Stimulated activated CD8-positive, alpha-beta memory T cell treated with anti-CD3 and anti-CD28 coated beads, Interleukin-15, amount 100 ng/mL, for 4 hours (primary cell): ENCODE results near the gene TMEM120B.
A peak's percentile ranks its signal among the peaks of the same experiment; 100 is the strongest.

Source experiments
- DNase-seq, 2 donors: peaks; one replicate each; pipeline ENCODE4 v3.0.0-alpha.2; 2020; ENCODE audit warnings: low read depth in 2 of 2

The TMEM120B gene

DNA sequence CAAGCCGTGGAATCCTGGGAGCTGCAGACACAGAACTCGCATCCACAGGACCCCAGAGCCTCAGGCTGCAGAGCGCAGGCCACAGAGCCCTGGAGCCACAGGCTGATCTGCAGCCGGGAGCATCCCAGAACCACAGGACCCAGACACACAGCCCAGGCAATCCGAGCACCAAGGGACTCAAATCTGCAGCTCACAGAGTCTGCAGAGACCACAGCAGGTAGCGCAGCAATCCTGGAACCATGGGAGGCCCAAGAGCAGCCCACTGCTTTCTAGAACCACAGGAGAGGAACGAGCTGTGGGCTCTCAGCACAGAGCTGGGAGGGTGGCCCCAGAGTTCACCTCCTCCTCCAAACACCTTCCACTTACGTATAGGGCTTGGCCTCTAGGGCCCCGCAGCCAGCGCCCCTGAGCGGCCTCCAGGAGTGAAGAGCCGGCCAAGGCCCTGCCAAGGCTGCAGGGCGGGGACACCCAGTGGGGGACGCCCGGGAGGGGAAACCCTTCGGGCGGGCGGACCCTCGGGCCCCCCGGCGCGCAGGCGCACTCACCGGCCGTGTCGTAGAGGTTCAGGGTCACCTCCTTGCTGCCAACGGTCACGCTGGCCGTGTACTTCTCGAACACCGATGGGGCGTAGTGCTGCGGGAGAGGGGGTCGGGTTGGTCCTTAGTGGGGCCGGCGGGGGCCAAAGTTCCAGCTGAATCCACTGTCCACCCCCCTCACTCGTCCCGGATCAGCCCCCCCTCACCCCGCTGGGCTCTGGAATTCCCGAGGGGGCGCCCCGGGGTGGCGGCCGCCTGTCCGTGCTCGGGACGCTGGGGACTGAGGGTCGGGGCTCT is 80.3 kb downstream of the TMEM120B start:
- DNase-seq: no peak

DNA sequence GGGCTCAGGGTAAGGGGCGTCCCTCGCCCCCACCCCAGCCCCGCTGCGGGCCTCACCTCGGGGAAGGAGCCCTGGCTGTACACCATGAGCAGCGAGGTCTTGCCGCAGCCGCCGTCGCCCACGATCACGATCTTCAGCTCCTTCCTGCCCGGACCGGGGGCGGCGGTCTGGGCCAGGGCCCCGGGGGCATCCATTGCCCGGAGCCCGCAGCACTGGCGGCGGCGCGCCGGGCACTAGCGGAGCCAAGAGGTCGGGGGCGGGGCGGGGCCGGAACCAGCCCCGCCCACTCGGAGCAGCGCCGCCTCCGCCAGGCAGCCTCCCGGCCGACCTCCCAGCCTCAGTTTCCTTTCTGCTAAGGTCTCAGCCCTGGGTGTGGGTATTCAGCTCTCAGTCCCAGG is 80.9 kb downstream of the TMEM120B start, which contains the start of gene RHOF:
RHOF (minus strand) TSS at position 249 of the 398 bp plus-strand sequence; CDS start at position 194, 55 bp downstream.
- peak in 1 of 2 donors; percentile 58 for DNase-seq

DNA sequence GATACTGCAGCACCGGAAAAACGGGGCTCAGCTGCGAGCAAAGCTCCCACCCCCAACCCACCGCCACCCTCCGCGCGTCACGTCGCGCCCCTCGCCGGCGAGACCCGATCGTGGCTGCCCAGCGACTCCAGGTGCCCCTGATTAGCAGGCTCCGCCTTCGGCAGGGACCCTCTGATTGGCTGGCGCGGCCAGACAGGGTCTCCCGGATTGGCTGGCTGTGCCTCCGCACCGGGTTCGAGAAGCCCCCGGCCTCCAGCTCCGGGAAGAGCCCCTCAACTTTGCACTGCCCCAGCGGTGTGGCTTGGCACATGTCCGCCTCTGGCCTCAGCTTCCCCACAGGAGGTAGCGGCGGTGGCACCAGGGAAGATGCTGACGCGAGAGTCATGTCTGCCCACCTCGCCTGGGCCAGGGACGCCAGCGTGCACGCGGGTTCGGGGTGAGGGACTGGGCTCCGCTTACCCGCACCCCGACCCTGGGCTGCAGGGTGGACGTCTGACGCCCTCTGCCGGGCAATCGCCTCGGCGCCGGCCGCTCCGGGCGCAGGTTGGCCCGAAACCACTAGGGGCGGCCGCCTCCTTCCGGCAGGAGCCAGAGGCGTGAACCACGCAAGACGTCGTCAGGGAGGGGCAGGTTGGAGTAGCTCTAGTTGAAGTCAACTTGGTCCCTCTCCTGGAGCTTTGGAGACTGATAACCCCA is 81.4 kb downstream of the TMEM120B start:
- DNase-seq: peak; percentile 86 to 91

DNA sequence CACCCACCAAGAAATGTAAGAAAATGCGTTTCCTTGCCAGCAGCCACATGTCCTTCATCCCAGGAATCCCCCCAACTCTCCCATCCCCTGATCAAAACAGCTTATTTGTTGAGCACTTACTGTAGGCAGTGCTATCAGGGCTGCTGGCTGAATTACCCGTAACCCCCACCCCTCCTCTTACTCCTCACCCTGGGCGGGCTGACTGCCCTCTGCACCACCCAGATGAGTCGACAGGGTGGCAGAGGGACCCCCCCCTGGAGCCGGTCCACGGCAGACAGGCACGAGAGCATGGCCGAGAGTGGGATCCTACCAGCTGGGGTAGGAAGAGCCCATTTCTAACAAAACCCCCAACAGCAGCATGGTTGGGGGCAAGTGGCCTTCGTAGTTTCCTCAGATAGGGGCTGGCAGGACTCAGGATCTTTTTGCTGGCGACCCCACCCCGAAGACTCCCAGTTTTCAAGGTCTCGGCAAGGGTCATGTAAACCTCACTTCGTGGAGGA is 82.0 kb downstream of the TMEM120B start:
- DNase-seq: no peak

DNA sequence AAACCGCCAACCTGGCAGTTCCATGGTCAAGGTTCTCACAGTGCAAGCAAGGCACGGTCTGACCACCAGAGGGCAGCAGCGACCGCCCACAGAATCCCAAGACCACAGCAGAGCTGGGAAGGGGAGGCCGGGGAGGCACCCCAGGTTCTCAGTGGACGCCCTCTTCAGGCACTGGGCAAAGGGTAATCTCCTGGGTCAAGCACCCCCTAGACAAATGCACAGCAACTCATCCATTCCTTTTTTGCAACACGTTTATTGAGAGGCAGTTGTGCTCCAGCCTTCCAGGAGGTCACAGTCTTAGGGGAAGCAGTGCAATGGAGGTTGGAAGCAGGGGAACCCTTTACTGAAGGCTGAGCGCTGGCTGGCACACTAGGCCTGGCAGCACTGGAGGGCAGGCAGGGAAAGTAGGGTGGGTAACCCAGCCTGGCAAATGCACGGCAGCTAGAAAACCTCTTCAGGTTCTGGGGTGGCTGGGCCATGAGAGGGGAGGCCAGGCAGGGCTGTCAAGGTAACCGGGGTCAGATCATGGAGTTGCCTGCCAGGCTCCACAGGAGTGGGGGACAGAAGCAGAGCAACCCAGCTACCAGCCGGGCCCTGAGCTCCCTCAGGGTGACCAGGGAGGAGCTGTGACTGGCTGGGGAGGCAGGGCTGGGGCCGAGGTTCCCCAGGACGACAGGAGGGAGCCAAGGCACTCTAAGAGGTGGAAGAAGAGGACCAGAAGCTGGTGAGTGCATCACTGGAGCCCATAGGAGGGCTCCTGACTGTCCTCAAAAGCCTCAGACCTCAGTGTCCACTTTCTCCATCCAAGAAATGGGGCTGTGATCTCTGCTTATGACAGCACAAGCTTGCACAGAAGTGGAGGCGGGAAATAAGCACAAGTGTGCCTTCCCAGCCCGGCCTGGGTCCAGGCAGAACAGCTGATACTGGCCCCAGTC is 82.7 kb downstream of the TMEM120B start:
- peak in 1 of 2 donors; percentile 58 for DNase-seq

DNA sequence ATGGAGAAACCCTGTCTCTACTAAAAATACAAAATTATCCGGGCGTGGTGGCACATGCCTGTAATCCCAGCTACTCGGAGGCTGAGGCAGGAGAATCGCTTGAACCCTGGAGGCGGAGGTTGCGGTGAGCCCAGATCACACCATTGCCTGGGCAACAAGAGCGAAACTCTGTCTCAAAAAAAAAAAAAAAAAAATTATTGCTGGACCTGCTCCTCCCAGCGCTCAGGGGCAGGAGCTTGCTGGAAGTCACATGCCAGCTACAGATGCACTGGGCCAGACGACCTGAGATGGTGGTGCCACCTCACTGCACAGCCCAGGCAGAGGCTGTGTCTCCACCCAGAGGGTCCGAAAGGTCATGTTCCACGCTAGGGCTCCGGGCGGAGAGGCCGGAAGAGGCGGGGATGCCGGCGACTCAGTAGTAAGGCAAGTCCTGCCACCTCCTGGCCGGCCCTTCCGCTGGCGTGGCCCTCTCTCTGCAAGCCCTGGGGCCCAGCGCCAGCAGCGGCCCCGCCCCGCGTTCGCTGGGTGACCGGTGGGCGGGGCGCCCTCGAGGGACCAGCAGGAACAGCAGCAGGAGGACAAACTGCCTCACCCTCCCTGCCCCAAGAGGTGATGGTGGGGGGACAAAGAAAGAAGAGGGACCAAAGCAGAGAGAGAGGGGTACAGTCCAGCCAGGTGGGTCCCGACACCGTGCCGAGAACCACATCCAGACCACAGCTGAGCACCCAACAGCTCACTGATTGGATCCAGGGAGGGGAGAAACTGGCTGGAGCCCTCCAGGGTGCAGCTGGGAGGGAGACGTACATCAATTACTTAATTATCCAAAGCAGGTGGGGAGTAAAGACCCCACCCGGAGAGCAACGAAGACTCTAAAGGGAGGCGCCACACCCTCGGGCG is 84.6 kb downstream of the TMEM120B start:
- DNase-seq: no peak

DNA sequence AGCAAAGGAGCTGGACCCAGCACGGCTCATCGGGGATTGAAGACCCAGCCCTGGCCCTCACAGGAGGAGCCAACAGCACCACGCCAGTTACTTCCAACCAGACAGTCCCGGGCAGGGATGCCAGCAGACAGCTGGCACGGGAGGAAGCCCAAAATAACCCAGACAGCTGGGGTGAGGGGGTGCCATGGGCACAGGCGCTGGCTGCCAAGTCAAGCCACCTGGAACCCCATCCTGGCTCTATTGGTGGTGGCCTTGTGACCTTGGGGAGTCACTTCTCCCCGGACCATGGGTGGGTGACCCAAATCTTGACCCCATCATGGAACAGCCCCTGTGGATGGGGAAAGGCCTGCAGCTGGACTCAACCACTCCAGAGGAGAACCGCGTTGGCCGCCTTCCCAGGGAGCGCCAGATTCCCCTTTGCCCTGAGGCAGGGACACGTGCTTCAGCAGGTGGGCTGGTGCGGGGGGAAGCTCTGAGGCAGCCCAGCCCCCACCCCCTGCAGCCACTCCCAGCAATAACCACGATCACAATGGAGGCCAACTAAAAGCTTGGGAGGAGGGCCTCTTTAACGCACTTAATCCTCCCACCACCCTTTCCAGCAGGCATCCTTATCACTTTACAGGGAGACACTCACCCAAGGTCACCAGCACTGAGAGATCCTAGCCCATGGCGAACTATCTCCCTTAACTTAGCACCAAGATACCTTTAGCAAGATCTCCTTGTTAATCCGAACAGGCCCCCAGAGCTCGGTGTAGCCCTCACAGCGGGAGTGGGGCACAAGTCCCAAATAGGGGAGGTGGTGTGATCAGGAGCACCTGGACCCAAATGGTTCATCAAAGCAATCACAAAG is 85.6 kb downstream of the TMEM120B start:
- DNase-seq: no peak

DNA sequence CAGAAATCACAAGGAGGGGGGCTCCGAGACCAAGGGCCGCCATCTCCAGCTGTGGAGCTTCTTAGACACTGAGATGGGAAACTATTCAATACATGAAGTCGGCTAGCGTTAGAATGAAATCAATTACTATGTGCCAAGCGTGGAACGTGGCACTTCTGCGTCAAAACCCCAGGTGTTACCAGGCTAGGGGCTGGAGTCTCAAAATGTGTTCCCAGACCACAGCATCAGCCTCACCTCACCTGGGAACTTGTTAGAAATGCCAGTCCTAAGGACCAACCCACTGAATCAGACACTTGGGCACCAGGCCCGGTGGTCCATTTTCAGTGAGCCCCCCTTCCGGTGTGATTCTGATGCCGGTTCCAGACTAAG is 86.2 kb downstream of the TMEM120B start:
- no peak for DNase-seq

DNA sequence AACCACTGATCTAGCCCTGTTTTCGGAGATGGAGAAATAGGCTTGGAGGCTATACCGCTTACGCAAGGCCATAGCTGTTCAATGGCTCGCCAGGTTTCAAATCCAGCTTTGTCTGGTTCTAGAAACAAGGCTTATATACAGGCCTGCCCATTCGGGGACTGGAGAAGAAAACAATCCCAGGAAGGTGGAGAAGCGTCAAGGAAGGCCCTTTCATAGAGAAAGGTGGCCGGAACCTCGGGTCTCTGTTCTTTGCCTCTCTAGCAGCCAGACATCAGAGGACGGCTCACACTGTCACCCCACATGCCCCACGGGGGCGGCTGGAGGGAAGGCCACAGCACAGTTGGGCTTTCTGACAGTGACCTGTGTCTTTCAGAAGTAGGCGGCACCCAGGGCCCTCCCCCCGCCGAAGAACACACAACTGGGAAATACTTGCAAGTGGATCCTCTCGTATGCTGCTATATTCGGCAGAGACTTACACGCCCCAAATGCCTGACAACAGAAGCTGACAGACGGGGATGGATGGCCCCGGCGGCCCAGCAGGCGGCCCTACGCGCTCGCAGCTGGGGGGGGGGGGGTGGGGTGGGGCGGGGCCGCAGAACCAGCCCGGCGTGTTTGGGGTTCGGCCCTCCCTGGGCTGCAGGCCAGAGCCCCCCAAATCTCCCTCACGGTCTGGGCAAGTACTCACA is 86.7 kb downstream of the TMEM120B start:
- no peak for DNase-seq

DNA sequence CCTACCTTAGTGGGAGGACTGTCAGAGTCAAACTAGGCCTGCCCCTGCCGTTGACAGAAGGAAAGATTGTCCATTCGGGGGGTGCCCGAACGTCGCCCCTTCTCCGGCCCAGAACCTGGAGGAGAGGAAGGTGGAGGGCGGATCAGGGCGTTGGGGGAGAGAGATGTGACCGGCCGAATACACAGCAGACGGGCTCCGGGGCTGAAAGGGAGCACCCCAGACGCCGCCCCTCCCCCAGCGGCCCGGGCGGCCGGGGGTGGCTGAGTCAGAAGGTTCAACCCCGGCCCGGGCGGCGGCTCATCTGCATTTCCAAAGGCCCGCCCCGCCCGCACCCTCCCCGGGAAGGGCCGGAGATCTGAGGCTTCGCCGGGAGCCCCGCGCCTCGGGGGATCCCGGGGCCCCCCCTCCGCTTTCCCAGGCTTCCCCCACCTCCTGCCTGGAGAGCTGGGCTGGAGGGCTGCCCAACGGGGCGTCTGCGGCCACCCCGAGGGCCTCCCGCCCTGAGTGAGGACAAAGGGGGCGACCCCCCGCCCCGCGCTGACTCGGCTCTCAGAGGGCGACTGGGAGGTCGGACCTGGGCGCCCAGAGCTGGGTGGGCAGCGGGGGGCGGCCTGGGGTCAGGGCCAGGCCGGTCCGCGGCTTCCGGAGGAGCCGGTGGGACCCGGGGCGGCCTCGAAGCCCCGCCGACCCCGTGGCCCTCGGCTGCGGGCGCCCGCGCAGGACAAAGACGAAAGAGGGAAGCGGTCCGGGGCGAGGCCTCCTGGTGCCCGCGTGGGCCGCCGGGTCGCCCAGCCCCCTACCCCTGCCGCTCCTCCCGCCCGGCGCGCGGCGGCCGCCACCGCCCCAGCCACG is 87.5 kb downstream of the TMEM120B start:
- DNase-seq: peak in 1 of 2 donors; percentile 67

DNA sequence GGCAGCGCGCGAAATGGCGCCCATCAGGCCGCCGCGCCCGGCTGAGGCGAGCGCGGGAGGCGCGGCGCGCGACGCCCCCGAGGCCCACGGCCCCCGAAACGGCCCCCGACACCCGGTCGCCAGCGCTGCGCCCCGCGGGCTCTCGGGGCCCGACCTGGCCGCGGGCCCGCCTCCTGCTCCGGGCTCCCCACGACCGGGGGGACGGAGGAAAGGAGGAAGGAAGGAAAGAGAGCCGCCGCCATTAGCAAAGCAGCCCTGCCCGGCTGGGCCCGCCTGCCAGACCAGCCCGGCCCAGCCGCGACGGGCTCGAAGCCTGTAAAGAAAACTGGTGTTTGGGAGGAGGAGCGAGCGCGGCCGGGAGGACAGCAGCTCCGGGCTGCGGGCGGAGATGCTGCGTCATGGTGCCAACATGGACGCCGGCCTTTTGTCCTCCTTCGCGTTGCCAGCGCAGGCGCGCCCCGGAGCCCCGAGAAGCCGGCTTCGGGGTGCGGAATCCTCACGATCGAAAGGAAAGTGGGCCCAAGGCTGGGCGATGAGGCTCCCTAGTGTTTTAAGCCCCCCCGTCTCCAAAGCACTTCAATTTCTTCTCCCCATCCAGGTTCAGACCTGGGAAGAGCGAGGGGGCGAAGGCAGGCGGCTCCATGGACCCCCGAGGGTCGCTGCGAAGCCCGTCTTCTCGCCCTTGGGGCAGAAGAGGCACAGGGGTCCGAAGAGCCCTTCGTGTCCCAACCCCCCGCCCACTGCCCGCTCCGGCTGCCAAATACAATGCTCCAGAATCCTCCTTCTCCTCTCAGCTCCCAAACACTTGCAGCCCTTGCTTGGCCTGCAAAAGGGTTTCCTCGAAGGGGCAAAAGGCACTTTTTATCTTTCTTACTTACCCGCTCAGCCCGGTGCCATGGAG is 88.4 kb downstream of the TMEM120B start:
- peak in 1 of 2 donors; percentile 39 for DNase-seq

DNA sequence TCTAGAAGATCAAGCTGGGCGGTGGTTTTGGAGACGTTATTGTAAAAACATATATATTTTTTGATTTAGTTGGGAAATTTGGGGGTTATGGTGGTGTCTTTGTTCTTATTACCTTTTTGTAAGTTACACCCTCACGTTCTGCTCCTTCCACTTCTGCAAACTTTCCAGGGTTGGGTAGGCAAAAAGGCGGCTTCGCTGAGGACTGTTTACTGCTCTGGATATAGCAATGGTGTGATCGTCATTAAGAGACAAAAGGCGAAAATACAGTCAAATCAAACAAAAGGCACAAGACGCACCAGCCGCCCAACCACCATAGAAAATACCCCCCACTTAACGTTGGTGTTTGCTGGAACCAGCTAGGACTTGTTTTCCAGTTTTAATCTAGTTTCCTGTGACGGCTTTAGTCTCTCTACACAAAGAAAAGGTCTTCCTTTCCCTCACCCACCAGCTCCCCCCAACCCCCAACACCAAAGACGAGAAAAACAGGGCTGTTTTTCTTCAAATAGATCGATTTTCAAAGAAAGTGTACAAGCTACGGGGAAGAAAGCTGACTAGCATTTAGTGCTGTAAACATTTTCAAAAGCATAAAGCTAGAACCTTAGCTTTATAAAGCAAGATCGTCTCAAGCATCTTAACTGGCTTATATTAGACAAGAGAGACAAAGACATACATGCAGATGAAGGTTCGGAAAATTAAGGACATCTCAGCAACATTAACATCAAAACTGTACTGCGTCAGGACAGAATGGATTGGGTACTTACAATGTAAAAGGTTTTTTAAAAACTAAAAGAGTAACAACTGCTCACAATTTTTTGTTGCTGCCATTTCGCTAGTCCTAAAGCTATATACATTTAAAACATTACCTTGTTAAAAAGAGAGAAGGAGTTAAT is 89.3 kb downstream of the TMEM120B start:
- no peak for DNase-seq

DNA sequence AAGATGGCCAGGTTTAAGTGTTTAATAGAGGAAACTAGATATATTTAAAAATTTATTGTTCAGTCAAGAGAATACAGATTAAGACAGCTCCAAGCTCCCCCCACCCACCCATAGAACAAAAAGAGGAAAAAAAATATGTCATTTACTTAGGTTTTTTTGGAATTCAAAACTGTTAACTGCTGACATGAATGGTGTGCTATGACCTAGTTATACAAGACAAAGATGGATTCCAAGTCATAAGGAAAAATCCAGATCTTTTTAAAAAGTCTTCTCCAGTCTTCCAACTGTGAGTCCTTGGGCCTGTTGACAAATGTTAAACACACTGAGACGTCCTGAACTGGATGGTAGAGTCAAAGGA is 89.9 kb downstream of the TMEM120B start:
- no peak for DNase-seq

DNA sequence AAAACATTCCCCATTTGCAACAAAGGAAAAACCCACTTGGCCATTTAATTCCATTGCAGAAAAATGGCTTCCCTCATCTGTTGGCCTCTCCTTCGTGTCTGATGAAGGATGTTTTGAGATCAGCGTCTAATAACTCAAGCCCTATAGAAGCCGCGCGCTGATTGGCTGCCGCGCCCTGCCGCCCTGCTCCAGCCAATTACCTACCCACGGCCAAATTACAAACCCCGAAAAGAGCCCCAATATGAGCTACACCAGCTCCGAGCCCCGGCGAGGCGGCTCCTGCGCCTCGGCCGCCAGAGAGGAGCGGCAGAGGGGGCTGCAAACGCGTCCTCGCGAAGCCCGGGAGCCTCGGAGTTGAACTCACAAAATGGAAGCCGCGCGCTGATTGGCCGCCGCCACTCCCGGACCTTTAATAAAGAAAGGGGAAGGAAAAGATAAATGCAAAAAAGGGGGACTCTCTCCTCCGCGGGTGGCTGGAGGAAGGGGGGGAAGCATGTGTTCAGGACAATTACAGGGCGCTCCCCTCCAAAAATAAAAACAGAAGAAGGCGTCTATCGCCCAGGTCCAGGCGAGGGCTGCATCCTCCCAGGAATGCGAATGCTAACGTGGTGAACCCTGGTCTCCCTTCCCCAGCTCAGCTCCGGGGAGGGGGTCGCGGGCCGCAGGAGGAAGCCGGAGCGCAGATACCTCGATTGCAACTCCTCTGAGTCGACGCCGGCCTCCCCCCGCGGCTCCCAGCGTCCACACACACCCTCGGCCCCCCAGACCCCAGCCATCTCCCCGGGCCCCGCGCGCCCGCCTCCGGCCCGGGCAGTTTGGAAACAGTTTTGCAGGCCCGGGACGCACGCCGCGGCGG is 90.5 kb downstream of the TMEM120B start:
- DNase-seq: peak; percentile 71 to 76

DNA sequence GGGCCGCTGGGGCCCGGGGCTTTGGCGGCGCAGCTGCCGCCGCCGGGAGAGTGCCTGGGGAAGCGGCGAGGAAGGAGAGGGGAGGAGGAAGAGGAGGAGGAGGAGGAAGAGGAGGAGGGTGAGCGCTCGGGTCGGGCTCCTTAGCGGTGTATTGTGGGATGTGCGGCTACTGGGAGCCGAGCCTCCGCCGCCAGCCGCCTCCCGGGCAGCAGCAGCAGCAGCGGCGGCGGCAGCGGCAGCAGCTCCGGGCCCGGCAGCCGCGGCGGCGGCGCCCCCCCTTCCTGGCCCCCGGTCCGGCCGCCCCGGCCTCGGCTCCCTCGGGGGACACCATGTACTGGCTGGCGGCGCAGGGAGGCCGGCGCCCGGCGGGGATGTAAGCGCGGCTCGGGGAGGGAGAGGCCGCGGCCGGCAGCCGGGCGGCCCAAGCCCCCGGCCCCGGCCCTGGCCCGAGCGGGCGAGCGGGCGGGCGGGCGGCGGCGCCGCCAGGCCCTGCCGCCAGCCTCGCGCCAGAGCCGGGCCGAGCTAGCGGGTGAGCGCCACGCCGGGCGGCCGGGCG is 91.4 kb downstream of the TMEM120B start, which contains the start of gene SETD1B:
SETD1B (plus strand) TSS at position 149 of the 556 bp plus-strand sequence. CDS start 729 bp downstream, outside the sequence.
- no peak for DNase-seq
